Glomerular endothelial cell (primary cell): ENCODE data around the gene ZNF592. TPM values are rescaled to one million over a fixed set of nuclear protein-coding genes. Genes with fewer than 3 reads are reported as not detected.

Source experiments
- DNase-seq: peaks from one replicate; pipeline ENCODE4 v3.0.0-alpha.2; 2011; ENCODE audit warnings: low read depth, low spot score; ENCODE audit errors: extremely low read depth
- total RNA-seq: library from RNA; depleted of rRNA; stranded (reverse); fragments of >200 nt; gene quantifications from 2 replicates; pipeline ENCODE4 v1.2.3, GENCODE V29; 2015

The ZNF592 gene
- total RNA-seq, 1 donor from 2014 or later: 16.7 TPM

DNA sequence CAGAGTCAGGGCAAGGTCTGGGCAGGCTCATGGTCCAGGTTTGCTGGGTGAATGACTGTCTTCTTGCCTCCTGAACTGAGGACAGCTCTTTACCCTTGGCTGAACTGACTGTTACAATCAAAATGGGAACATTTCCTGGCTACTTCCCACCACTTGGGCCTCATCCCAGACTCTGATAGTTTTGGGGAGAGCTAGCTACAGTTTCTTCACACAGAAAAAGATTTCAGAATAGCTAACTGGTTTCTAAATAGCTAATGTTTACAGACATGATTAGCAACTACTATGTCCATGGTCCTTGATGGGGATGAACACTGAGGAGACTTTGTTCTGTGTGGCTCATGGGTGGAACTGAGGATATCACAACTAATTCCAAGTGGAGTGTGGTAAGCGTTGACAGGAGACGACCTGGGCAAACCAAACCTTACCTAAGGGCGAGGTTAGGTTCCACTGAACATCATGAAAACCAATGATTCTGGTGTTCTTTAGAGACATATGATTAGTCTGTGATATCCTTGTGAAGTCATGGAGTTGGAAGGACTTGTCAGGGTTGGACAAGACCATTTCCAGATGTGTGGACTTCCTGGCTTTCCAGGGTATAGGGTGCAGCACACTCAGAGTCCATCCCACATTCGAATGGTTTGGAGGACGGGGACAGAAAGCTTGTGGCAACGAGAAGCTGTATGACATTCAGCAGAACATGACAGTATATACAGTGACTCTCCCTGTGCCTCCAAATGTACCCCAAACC is 76.0 kb downstream of the ZNF592 start:
- no peak for DNase-seq

DNA sequence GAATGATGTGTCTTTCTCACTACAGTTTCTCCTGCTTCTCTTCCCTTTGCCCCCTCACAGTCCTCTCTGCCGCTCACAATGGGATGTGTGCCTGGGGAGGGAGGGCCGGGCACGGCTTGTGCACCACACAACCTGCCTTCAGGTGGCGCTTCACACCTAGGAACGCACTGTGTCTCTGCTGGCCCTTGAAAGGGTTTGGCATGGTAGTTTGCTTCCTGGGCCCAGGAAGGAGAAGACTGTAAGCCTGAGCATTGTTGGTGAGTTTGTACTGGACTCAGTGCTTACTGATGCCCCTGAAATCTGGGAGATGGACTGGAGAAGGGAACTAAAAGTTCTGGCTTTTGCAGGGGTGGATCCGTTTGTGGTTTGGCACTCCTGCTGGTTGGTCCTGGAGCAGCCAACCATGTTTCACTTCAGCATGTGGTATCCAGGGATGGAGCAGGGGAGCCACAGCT is 78.0 kb downstream of the ZNF592 start:
- no peak for DNase-seq

DNA sequence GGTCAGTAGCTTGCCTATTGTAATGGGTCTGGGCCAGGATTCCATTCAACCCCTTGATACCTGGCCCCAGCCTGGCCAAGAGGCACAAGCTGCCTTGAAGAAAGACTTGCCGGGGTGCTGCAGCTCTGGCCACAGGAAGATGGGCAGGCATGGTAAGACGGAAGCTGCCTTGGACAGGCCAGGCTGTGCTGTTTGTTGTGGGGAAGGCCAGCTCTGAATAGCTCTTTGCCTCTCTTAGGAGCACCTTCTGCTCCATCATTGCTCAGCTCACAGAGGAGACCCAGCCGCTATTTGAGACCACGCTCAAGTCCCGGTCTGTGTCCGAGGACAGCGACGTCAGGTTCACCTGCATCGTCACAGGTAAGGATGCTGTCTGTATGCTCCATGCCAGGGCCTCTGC is 78.9 kb downstream of the ZNF592 start:
- DNase-seq: no peak

DNA sequence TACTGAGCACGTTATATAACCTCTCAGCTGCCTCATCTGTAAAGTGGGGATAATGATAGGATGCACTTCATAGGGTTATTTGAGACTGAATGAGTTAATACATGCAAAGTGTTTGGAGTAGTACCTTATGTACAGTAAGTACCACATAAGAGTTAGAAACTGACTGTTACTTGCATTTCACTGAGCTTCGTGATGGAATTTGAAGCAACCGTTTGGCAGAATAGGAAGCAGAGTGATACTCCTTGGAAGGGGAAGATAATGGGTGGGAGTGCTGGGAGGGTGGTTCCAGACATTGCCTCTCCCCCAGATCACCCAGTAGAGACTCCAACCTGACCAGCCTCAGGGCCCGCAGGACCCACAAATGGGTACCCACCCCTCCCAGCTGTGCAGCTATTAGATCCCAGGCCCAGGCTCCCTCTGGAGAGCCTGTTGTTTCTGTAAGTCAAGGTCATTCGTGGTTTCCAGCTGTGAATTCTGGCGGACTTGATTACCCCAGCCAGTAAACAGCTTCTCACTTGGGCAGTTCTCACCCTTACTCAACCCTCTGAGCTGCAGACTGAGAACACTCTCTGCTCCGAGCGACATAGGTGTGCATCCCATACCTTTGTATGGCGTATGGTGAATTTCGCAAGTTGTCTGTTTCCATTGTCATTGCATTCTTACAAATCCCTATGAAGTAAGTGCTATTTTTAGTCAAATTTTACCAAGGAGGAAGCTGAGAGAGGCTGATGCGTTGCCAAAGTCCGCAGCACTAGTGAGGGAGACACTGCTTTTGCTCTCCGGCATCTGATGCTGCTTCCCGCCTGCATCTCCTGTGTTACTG is 79.9 kb downstream of the ZNF592 start:
- DNase-seq: no peak

DNA sequence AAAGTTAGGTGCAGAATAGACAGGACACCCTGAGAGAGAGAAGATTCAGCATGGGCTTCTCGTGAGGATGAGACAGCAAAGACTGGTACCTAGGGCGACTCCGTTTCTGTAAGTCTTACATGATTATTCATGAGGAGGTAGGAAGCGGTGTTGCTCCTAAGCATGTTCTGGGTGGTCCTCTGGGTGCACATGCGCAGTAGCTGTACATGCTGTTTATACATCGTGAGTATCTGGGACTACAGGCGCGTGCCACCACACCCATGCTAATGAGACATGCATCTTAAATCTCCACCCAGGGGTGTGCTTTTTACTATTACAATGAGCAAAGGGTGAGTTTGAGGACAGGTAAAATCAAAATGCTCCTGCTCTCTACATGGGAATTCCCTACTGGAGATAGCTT is 81.0 kb downstream of the ZNF592 start:
- no peak for DNase-seq

DNA sequence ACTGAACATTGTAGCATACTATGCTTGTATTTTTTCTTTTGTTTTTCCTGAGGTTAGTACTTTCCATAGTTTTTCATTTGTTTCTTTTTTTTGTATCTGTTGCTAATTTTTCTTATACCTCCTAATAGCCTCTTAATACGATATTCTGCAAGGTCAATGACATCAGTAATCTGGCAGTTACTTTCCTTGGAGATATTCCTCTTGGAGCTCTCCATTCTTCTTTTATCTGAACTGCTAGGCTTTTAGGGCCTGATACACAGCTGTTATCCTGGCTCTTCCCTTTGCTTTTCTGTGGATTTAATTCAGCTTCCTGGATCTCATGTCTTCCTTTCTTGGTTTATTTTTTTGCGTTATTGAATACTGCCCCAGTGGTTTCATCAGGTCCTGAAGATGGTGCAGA is 81.6 kb downstream of the ZNF592 start:
- DNase-seq: no peak

DNA sequence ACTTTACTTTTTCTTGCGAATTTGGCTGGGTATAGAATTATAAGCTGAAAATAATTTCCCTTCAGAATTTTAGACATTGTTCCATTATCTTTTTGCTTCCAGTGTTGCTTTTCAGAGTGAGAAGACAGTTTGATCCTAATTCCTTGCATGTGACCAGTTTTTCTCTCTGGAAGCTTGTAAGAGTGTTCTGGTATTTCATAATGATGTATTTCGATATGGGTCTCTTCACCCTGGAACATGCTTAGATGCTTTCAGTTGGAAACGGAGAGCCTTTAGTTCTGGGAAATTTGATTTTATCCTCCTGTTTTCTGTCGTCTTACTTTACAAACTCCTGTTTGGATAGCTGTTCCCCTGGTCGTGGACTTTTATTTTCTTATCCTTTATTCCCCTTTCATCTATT is 82.6 kb downstream of the ZNF592 start:
- DNase-seq: no peak

DNA sequence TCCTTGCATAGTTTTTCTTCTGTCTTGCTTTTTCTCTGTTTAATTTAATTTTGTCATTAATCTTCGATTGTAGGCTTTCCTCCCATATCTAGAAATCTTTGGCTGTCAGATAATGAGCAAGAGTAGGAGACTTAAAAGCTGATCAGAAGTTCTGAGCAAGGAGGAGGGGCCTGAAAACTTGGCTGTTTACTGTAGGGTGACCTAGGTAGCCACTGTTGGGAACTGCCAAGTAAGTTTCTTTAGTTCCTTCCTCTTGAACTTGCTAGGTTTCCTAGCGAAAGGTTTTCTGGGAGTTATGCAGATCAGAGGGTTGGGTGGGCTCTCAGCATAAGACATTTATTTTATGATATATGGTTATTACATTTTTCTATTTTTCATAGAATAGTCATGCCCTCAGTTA is 83.2 kb downstream of the ZNF592 start:
- no peak for DNase-seq

DNA sequence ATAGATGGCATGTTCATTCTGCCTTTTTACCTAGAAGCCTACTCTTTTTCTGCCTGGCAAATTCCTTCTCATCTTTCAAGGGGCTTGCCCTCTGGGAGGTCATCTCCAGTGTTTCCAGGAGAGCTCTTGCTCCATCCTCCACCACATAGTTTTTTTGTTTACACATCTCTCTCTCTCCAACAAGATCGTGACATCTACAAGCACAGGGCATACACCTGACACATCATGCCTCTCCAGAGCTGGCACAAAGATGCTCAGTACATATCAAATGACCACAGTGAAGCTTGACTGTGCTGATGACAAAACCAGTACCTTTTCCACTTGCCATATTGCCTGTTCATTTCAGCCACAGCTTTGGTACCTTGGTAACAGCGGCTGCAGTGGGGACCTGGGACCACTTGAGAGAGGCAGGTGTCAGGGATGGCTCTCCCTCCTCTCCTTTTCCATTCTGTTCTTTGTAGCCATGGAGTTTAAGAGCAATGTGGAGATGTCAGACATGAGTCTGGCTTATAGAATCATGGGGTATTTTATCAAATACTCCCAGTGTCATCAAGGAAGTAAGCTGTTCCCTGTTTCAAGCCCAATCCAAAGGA is 84.2 kb downstream of the ZNF592 start:
- DNase-seq: no peak

DNA sequence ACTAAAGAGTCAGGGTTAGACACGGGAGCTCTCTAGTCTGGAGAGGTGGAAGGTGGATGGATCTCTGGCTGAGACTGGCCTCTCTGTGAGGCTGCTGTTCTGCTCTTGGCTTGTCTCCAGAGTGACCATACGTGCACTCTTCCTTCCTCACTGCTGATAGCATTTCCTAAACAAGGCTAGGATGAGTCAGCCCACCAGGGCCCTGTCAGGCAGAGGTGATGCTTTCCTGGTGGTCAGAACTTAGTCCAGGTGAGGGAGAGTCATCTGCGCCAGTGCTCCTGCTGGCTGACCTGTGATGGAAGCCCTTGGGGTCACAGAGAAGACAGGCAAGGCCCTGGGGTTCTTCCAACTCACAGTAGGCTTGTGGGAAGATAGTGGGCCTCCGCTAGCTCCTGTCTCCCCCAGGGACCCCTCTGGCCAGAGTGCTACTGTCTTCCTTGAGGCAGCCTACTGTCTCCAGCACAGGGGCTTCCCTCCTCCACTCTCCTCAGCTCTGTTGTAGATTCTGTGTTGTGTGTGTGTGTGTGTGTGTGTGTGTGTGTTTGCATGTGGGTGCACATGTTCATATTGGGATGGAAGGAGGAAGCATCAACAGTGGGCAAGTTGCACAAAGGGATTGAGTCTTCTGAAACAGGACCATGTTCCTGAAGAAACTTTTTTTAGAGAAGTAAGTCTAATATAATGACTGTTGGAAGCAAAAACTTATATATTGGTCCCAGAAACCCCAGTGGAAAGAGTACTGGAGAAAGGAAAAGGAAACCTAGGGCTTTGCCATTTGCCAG is 85.2 kb downstream of the ZNF592 start:
- DNase-seq: no peak

DNA sequence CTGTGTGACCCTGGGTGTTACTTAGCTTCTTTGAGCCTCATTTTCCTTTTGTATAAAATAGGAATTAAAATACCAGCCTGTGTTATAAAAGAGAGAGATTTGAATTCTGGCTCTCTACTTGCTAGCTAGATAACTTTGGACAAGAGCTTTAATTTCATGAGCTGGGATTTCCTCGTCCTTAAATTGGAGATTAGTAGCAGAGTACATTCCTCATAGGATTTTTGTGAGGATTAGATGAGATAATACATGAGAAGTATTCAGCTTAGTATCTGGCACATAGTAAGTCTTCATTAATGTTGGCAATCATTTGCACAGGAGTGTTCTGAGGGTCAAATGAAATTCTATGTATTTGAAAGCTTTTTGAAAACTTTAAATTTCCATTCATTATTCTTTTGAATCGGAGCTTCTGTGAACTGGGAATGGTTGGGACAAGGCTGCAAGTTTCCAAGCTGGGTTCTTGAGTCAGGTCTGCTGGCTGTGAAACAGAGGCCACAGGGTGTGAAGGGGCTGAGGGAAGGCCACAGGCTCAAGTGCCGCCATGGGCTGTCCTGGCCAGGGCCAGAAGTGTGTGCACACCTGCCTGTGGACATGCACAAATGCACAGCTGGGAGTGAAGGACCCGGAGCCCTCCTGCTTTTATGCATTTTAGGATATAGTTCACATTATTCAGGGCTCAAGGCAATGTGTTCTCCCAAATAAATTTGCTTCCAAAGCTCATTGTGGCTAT is 86.0 kb downstream of the ZNF592 start:
- no peak for DNase-seq

DNA sequence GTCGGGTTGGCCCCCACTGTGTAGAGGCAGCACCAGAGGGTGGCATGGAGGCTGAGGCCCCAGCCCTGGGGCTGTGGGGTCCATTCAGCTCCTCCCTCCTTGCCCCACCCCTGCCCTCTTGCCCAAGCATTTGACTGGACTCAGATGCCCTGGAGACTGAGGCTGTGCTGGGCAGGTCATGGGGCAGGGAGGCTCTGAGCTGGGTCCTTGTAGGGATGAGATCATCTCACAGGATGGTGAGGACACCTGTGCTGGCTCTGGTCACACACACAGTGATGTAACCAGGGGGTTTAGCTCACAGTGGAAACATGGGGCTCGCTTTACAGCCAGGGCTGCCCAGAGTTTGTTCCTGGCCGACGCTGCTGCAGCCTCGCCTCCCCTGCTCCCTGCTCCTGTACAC is 86.6 kb downstream of the ZNF592 start:
- no peak for DNase-seq

DNA sequence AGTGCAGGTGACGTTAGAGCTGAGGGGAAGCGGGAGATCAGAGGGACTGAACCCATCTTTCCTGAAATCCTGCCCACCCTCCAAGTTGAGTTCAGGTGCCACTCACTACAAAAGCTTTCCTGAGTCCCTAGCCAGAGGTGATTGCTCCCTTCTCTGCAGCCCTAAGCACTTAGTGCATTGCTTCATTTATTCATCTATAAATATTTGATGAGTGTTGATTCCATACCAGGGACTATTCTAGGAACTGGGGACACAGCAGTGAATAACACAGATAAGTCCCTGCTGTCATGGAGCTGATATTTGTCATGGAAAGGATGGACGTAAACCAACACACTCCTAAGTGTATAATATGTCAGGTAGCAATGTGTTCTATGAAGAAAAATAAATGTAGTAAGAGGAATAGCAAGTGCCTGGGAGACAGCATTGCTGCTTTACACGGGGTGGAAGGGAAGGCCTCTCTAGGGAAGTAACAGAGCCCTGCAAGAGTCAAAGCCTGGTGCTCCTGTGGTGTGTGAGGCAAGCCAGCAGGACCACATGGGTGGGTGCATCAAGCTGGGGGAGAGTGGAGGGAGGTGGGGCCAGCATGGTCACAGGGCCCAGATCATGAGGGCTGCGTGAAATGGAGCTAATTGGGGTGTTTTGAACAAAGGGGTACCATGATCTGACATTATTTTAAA is 87.4 kb downstream of the ZNF592 start:
- no peak for DNase-seq

DNA sequence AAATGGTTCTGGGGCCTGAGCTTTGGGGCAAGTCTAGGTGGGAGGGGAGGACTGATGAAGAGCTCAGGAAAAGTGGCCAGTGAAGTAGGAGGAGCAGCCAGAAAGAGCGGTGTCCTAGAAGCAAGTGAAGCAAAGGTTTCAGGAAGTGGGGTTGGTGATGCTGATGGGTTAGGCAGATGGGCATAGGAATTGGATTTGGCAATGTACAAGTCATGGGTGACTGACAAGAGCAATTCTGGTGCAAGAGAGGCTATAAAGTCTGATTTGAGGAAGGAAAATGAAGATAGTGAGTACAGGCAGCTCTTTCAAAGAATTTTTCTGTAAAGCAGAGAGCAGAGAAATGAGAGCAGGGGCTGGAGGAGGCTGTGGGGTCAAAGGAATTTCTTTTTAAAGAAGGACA is 88.5 kb downstream of the ZNF592 start:
- DNase-seq: no peak

DNA sequence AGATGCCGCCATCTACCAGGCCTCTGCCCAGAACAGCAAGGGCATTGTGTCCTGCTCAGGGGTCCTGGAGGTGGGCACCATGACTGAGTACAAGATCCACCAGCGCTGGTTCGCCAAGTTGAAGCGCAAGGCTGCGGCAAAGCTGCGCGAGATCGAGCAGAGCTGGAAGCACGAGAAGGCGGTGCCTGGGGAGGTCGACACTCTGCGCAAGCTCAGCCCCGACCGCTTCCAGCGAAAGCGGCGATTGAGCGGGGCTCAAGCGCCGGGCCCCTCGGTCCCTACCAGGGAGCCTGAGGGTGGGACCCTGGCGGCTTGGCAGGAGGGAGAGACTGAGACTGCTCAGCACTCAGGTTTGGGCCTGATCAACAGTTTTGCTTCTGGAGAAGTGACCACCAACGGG is 91.3 kb downstream of the ZNF592 start:
- no peak for DNase-seq

DNA sequence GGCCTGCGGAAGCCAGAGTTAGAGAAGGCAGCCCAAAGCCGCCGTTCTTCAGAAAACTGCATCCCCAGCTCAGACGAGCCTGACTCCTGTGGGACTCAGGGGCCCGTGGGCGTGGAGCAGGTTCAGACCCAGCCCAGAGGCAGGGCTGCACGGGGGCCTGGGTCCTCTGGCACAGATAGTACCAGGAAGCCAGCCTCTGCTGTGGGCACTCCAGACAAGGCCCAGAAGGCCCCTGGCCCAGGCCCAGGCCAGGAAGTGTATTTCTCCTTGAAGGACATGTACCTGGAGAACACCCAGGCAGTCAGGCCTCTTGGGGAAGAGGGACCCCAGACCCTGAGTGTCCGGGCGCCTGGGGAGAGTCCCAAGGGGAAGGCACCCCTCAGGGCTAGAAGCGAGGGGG is 91.9 kb downstream of the ZNF592 start:
- DNase-seq: no peak

DNA sequence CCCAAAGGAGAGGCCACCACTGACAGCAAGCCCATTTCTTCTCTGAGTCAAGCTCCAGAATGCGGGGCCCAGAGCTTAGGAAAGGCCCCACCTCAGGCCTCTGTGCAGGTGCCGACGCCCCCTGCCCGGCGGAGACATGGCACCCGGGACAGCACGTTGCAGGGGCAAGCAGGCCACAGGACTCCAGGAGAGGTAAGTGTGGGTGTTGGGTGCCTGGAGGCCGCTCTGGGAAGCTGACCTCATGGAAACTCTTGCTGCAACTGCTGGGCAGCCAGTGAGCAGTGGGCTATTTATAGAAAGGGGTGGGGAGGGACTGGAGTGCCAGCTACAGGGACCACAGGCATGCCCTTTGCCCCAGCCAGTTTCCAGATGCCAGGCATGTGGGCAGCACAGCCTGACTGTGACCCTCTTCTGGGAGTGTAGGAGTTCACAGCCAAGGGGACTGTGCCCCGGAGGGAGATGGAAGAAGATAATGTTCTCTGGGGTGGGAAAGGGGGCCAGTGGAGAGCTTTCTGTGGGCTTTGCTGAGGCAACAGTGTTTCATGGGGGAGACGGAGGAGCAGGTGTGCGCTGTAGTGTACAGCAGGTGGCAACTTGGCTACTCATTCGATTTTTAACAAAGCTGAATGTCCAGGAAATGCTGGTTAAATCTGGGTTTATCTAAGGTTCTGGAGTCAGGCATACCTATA is 92.5 kb downstream of the ZNF592 start:
- no peak for DNase-seq

DNA sequence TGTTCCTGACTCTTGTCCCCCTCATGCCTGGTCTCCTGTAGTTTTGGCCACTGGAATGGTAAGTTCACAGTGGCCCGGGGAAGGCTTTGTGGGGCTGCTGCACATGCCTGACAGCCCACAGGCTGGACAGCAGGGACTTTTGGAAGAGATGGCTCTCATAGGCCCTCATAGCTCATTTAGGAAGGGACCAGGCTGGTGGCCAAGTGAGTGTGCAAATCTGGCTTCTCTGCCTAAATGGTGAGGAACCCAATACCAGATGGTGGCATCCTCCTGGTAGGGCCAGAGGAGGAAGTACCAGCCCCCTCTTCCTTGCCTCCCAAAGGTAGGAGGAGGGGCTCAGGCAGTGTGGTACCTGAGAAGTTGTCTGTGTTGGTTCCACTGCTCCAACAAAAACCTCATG is 94.4 kb downstream of the ZNF592 start:
- DNase-seq: no peak

DNA sequence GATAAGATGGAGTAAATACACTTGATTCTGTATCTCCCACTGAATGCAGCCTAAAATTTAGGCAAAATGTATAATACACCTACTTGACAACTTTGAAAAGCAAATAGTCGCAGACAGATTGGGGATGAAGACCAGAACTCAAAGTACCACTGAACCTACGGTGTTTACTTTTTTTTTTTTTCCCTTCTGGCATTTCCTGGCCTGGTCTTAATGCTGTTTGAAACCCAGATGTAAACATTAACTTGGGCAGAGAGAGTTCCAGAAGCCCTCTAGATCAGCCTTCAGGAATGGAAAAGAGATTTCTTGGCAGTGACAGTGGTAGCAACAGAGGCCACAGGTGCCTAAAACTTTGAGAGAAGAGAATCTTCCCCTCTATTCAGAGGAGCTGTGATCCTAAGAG is 96.6 kb downstream of the ZNF592 start:
- no peak for DNase-seq
